K562 (cell line): ENCODE data around the gene HFE. TPM values are rescaled to one million over a fixed set of nuclear protein-coding genes. Genes with fewer than 3 reads are reported as not detected.

Experiments
- CREM ChIP-seq: IDR thresholded peaks from 2 replicates; pipeline ENCODE4 v1.6.1; 2014; ENCODE audit warnings: antibody characterized with exemption, low read depth
- LCOR ChIP-seq: sonication (generic); formaldehyde crosslinking; IDR thresholded peaks from 2 replicates; pipeline ENCODE4 v1.8.0; 2022; ENCODE audit warnings: mild to moderate bottlenecking, missing genetic modification reagents
- SMAD3 ChIP-seq: fragments of 450-650 bp; formaldehyde crosslinking; conservative IDR thresholded peaks from 2 replicates; pipeline ENCODE4 v1.4.0; 2020; ENCODE audit warnings: mild to moderate bottlenecking
- SREBF1 ChIP-seq: fragments of 150-350 bp; IDR thresholded peaks from 2 replicates; pipeline ENCODE4 v1.6.1; 2014; ENCODE audit warnings: antibody characterized with exemption, low read depth, low read length, borderline replicate concordance
- TOE1 ChIP-seq, 2 experiments: fragments of 450-650 bp in 1 of 2; sonication (generic) in 1 of 2; formaldehyde crosslinking in 1 of 2; IDR thresholded peaks; 2 replicates each; pipeline versions ENCODE4 v1.7.1 to v1.8.0; 2016 to 2022; ENCODE audit warnings: borderline replicate concordance in 2 of 2, mild to moderate bottlenecking in 2 of 2, antibody characterized with exemption in 1 of 2, inconsistent platforms in 1 of 2, low read depth in 1 of 2, missing genetic modification reagents in 1 of 2, moderate library complexity in 1 of 2
- ZNF146 ChIP-seq: IDR thresholded peaks from one replicate; pipeline ENCODE4 v1.6.1; 2018; ENCODE audit warnings: missing compliant biosample characterization; ENCODE audit not compliant: unreplicated experiment
- ZNF347 ChIP-seq: fragments of 450-650 bp; formaldehyde crosslinking; IDR thresholded peaks from 2 replicates; pipeline ENCODE4 v1.4.0; 2020; ENCODE audit warnings: low read depth, mild to moderate bottlenecking, moderate library complexity
- polyA plus RNA-seq, 8 experiments: library from polyadenylated mRNA; depleted of rRNA in 4 of 8; stranded (reverse) in 5 of 8; unstranded in 3 of 8; fragments of >200 nt; fragmentation: Nextera tagmentation in 2 of 8; fragmentation: Illumina TruSeq in 1 of 8; extraction: Ambion mirVana in 2 of 8; extraction: Trizol in 1 of 8; gene quantifications; 2 replicates each; pipeline versions ENCODE4 v1.2.1 to v1.2.3, GENCODE V29; 2011 to 2014; ENCODE audit warnings: inconsistent platforms in 1 of 8, missing spikeins in 1 of 8
- total RNA-seq, 7 experiments: library from RNA; depleted of rRNA in 6 of 7; stranded (reverse); fragments of >200 nt in 6 of 7; fragmentation: Illumina TruSeq in 2 of 7; extraction: Trizol in 2 of 7; gene quantifications; 2 replicates each; pipeline versions ENCODE4 v1.2.1 to v1.2.3, GENCODE V29; 2011 to 2021; ENCODE audit warnings: low replicate concordance in 1 of 7
- TF ChIP-seq, protein P1 (sequence below): sonication (generic); formaldehyde crosslinking; IDR thresholded peaks from 2 replicates; pipeline ENCODE4 v1.8.0; 2023; ENCODE audit warnings: mild to moderate bottlenecking, missing genetic modification reagents
- TF ChIP-seq, protein P2 (sequence below), 2 experiments: fragments of 450-650 bp; formaldehyde crosslinking in 1 of 2; IDR thresholded peaks; 2 replicates each; pipeline versions ENCODE4 v1.4.0 to v1.6.1; 2014 to 2020; ENCODE audit warnings: mild to moderate bottlenecking in 2 of 2, borderline replicate concordance in 1 of 2, low read depth in 1 of 2
- TF ChIP-seq, protein P3 (sequence below): fragments of 250-450 bp; sonication (Bioruptor Pico); IDR thresholded peaks from 2 replicates; pipeline ENCODE4 v1.5.1; 2021; ENCODE audit warnings: mild to moderate bottlenecking
- TF ChIP-seq, protein P4 (sequence below), 2 experiments: fragments of 450-650 bp; IDR thresholded peaks; 2 replicates each; pipeline ENCODE4 v1.6.1; 2016

Gene HFE
- total and polyA plus RNA-seq, 9 of the 15 experiments (the other 6 are each of a cell fraction or from before 2014, with no cell fraction given): 0.14 to 1.2 (median 0.76) TPM

DNA sequence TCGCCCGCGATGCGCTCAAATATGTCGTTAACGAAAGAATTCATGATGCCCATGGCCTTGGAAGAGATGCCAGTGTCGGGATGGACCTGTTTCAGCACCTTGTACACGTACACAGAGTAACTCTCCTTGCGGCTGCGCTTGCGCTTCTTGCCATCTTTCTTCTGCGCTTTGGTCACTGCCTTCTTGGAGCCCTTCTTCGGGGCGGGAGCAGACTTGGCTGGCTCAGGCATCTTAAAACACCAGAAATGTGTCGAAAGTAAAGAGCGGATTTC, 36.4 kb downstream of the HFE start (continued):
- TF ChIP-seq, protein P1, sequence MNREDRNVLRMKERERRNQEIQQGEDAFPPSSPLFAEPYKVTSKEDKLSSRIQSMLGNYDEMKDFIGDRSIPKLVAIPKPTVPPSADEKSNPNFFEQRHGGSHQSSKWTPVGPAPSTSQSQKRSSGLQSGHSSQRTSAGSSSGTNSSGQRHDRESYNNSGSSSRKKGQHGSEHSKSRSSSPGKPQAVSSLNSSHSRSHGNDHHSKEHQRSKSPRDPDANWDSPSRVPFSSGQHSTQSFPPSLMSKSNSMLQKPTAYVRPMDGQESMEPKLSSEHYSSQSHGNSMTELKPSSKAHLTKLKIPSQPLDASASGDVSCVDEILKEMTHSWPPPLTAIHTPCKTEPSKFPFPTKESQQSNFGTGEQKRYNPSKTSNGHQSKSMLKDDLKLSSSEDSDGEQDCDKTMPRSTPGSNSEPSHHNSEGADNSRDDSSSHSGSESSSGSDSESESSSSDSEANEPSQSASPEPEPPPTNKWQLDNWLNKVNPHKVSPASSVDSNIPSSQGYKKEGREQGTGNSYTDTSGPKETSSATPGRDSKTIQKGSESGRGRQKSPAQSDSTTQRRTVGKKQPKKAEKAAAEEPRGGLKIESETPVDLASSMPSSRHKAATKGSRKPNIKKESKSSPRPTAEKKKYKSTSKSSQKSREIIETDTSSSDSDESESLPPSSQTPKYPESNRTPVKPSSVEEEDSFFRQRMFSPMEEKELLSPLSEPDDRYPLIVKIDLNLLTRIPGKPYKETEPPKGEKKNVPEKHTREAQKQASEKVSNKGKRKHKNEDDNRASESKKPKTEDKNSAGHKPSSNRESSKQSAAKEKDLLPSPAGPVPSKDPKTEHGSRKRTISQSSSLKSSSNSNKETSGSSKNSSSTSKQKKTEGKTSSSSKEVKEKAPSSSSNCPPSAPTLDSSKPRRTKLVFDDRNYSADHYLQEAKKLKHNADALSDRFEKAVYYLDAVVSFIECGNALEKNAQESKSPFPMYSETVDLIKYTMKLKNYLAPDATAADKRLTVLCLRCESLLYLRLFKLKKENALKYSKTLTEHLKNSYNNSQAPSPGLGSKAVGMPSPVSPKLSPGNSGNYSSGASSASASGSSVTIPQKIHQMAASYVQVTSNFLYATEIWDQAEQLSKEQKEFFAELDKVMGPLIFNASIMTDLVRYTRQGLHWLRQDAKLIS (CRISPR knock-in tag): peak; percentile 3
- TF ChIP-seq TOE1 (IDR thresholded peaks at IDR 0.05; ENCODE audit: borderline replicate concordance): no peak; the same call in 1 of the 2 replicates
- peak; percentile 96; the same call in 1 of the 2 replicates for TF ChIP-seq TOE1 (CRISPR knock-in tag; IDR thresholded peaks at IDR 0.05; ENCODE audit: borderline replicate concordance, low read depth)
- no peak for TF ChIP-seq SREBF1
- no peak for TF ChIP-seq ZNF146 (CRISPR knock-in tag)
- TF ChIP-seq, protein P2, sequence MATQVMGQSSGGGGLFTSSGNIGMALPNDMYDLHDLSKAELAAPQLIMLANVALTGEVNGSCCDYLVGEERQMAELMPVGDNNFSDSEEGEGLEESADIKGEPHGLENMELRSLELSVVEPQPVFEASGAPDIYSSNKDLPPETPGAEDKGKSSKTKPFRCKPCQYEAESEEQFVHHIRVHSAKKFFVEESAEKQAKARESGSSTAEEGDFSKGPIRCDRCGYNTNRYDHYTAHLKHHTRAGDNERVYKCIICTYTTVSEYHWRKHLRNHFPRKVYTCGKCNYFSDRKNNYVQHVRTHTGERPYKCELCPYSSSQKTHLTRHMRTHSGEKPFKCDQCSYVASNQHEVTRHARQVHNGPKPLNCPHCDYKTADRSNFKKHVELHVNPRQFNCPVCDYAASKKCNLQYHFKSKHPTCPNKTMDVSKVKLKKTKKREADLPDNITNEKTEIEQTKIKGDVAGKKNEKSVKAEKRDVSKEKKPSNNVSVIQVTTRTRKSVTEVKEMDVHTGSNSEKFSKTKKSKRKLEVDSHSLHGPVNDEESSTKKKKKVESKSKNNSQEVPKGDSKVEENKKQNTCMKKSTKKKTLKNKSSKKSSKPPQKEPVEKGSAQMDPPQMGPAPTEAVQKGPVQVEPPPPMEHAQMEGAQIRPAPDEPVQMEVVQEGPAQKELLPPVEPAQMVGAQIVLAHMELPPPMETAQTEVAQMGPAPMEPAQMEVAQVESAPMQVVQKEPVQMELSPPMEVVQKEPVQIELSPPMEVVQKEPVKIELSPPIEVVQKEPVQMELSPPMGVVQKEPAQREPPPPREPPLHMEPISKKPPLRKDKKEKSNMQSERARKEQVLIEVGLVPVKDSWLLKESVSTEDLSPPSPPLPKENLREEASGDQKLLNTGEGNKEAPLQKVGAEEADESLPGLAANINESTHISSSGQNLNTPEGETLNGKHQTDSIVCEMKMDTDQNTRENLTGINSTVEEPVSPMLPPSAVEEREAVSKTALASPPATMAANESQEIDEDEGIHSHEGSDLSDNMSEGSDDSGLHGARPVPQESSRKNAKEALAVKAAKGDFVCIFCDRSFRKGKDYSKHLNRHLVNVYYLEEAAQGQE (IDR thresholded peaks at IDR 0.05; ENCODE audit: borderline replicate concordance): no peak
- TF ChIP-seq, protein P2 (CRISPR knock-in tag; IDR thresholded peaks at IDR 0.05; ENCODE audit: low read depth): no peak
- TF ChIP-seq, protein P3, sequence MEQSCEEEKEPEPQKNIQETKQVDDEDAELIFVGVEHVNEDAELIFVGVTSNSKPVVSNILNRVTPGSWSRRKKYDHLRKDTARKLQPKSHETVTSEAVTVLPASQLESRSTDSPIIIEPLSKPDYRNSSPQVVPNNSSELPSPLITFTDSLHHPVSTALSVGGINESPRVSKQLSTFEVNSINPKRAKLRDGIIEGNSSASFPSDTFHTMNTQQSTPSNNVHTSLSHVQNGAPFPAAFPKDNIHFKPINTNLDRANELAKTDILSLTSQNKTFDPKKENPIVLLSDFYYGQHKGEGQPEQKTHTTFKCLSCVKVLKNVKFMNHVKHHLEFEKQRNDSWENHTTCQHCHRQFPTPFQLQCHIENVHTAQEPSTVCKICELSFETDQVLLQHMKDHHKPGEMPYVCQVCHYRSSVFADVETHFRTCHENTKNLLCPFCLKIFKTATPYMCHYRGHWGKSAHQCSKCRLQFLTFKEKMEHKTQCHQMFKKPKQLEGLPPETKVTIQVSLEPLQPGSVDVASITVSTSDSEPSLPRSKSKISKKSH (CRISPR knock-in tag): no peak
- TF ChIP-seq, protein P4, sequence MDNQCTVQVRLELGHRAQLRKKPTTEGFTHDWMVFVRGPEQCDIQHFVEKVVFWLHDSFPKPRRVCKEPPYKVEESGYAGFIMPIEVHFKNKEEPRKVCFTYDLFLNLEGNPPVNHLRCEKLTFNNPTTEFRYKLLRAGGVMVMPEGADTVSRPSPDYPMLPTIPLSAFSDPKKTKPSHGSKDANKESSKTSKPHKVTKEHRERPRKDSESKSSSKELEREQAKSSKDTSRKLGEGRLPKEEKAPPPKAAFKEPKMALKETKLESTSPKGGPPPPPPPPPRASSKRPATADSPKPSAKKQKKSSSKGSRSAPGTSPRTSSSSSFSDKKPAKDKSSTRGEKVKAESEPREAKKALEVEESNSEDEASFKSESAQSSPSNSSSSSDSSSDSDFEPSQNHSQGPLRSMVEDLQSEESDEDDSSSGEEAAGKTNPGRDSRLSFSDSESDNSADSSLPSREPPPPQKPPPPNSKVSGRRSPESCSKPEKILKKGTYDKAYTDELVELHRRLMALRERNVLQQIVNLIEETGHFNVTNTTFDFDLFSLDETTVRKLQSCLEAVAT (IDR thresholded peaks at IDR 0.05): peak; percentile 95 to 97
- TF ChIP-seq CREM: peak; percentile 63
- no peak for TF ChIP-seq ZNF347 (CRISPR knock-in tag)
- peak; percentile 71 for TF ChIP-seq LCOR (CRISPR knock-in tag)
- no peak for TF ChIP-seq SMAD3 (CRISPR knock-in tag)
